LNCAP (cell line): ENCODE measurements around the gene PTK7.

Experiments used
- CTCF ChIP-seq: fragments of 450-650 bp; IDR thresholded peaks from 2 replicates; pipeline ENCODE4 v1.5.1; 2017; ENCODE audit warnings: mild to moderate bottlenecking

The PTK7 gene

GRCh38 chr6:43200541-43200940 lies 124.4 kb downstream of the PTK7 start:
- no peak for TF ChIP-seq CTCF

- no peak for TF ChIP-seq CTCF
Observed at GRCh38 chr6:43202451-43202850, 126.3 kb downstream of the PTK7 start.

- no peak for TF ChIP-seq CTCF
Observed at GRCh38 chr6:43203029-43203717, 127.1 kb downstream of the PTK7 start.

DNA sequence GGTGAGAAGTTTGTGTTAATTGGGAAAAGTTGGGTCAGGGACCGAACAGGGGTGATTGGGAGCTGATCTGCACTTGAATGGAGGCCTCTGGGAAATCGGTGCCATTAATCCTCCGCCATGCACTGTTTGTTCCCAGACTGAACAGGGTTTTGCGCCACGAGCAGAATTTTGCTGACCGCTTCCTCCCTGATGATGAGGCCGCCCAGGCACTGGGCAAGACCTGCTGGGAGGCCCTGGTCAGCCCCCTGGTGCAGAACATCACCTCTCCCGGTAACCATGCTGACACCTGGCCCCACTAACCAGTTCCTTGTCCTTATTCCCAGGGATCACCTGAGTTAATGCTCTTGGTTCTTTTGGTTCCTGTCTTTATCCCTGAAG lies 127.6 kb downstream of the PTK7 start:
- no peak for TF ChIP-seq CTCF

DNA sequence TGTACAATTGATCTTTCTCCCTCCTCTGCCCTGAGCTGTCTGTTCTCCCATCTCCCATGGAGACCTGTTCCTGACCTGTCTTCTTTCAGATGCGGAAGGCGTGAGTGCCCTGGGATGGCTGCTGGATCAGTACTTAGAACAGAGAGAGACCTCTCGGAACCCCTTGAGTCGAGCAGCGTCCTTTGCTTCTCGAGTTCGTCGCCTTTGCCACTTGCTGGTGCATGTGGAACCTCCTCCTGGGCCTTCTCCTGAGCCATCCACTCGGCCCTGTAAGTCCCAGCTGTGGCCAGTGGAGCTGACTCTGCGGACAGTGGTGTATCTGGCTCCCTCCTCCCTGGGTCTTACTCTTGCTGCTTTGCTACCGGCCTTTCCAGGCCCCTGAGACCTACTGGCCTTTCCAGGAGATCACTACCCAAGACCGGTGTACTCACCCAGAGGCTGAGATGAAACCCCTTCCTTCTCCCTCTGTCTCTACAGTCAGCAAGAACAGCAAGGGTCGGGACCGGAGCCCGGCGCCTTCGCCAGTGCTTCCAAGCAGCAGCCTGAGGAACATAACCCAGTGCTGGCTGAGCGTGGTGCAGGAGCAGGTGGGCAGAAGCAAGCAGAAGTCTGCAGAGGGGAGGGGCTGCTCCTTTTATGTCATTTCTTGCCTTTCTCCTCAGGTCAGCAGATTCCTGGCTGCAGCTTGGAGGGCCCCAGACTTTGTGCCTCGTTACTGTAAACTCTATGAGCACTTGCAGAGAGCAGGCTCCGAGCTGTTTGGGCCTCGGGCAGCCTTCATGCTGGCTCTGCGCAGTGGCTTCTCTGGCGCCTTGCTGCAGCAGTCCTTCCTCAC lies 128.4 kb downstream of the PTK7 start:
- TF ChIP-seq CTCF: no peak

DNA sequence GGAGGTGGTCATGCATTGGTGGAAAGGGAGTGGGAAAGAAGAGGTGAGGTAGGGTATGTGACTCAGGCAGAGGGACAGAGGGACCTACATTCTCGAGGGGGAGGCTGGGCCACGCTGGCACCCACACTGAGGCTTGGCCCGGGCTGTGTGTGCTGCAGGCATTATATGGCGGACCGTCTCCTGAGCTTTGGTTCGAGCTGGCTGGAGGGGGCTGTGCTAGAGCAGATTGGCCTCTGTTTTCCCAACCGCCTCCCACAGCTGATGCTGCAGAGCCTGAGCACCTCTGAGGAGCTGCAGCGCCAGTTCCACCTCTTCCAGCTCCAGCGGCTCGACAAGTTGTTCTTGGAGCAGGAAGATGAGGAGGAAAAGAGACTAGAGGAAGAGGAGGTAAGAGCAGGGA lies 129.7 kb downstream of the PTK7 start:
- no peak for TF ChIP-seq CTCF

- no peak for TF ChIP-seq CTCF
Observed at GRCh38 chr6:43207286-43207685, 131.2 kb downstream of the PTK7 start.
